Naive thymus-derived CD8-positive, alpha-beta T cell (primary cell): ENCODE results near the gene ZNF177. TPM values are rescaled to one million over a fixed set of nuclear protein-coding genes. Genes with fewer than 3 reads are reported as not detected.

Experiments
- polyA plus RNA-seq, 3 donors: library from polyadenylated mRNA; unstranded; fragments of 300-500 nt; fragmentation: Illumina TruSeq; gene quantifications; one replicate each; pipeline ENCODE4 v1.2.3, GENCODE V29; 2021
- total RNA-seq, 8 experiments: library from RNA in 2 of 8; stranded (reverse) in 2 of 8; gene quantifications; one replicate each; pipeline ENCODE4 v1.2.3 and lab custom pipeline; 2021 to 2026

The ZNF177 gene
- total and polyA plus RNA-seq, 5 experiments from 2014 or later, result 0.28 to 4.6 (median 0.73) TPM

Other genes with a start within 250 kb of the ZNF177 start
- not detected for gene OR7G1, start 247.2 kb upstream of the ZNF177 start, total RNA-seq
- gene OR7G1, start 247.2 kb upstream of the ZNF177 start, polyA plus RNA-seq, result not detected
- gene OR7G3, start 236.1 kb upstream of the ZNF177 start, total RNA-seq, result not detected
- not detected for gene OR7G3, start 236.1 kb upstream of the ZNF177 start, polyA plus RNA-seq
- gene ZNF317, start 222.6 kb upstream of the ZNF177 start, total RNA-seq, result 10 to 100 TPM; 56.5 to 67.4 TPM
- 10 to 100 TPM; 26.0 to 56.4 (median 31.9) TPM for gene ZNF317, start 222.6 kb upstream of the ZNF177 start, polyA plus RNA-seq
- gene OR7D2, start 184.0 kb upstream of the ZNF177 start, total RNA-seq, result under 1 TPM in 1 of 2 experiments, not detected in 1; 0.11 TPM
- gene OR7D2, start 184.0 kb upstream of the ZNF177 start, polyA plus RNA-seq, result not detected
- gene OR7D4, start 143.4 kb upstream of the ZNF177 start, total RNA-seq, result not detected
- gene OR7D4, start 143.4 kb upstream of the ZNF177 start, polyA plus RNA-seq, result not detected
- gene OR7E24, start 112.1 kb upstream of the ZNF177 start, total RNA-seq, result not detected
- not detected for gene OR7E24, start 112.1 kb upstream of the ZNF177 start, polyA plus RNA-seq
- gene ZNF699, start 53.2 kb upstream of the ZNF177 start, total RNA-seq, result 10 to 100 TPM; 20.6 to 23.1 TPM
- 10 to 100 TPM in 1 of 3 donors, 1 to 10 TPM in 2; 6.9 to 30.0 (median 8.8) TPM for gene ZNF699, start 53.2 kb upstream of the ZNF177 start, polyA plus RNA-seq
- gene ZNF559, start 38.8 kb upstream of the ZNF177 start, total RNA-seq, result 10 to 100 TPM; 65.4 to 66.0 TPM
- gene ZNF559, start 38.8 kb upstream of the ZNF177 start, polyA plus RNA-seq, result 10 to 100 TPM; 37.2 to 55.4 (median 45.1) TPM
- gene ZNF266, start 72.6 kb downstream of the ZNF177 start, total RNA-seq, result 100 to 1,000 TPM; 140 to 147 TPM
- gene ZNF266, start 72.6 kb downstream of the ZNF177 start, polyA plus RNA-seq, result 10 to 100 TPM; 15.5 to 18.8 (median 17.7) TPM
- not detected for gene ZNF560, start 135.6 kb downstream of the ZNF177 start, total RNA-seq
- not detected for gene ZNF560, start 135.6 kb downstream of the ZNF177 start, polyA plus RNA-seq
- 10 to 100 TPM; 24.4 to 27.3 TPM for gene ZNF426, start 175.6 kb downstream of the ZNF177 start, total RNA-seq
- gene ZNF426, start 175.6 kb downstream of the ZNF177 start, polyA plus RNA-seq, result 10 to 100 TPM; 15.8 to 18.4 (median 17.4) TPM
- 10 to 100 TPM; 63.0 to 66.0 TPM for gene ZNF121, start 221.5 kb downstream of the ZNF177 start, total RNA-seq
- 1 to 10 TPM; 1.9 to 3.7 (median 3.5) TPM for gene ZNF121, start 221.5 kb downstream of the ZNF177 start, polyA plus RNA-seq